Transverse colon (tissue), 3 donors: Measurements from ENCODE around the gene TNFRSF8.

Experiments
- POLR2A ChIP-seq: fragments of 450-650 bp; IDR thresholded peaks from one replicate; pipeline ENCODE4 v1.6.1; 2016; ENCODE audit warnings: antibody characterized with exemption, mild to moderate bottlenecking, moderate library complexity
- TF ChIP-seq, protein P1 (sequence below), 5 experiments: fragments of 200-600 bp in 3 of 5; fragments of 450-650 bp in 2 of 5; sonication (generic) in 3 of 5; IDR thresholded peaks; 1 replicate in 2 of 5; 2 replicates in 3 of 5; pipeline ENCODE4 v1.5.1; 2016 to 2017; ENCODE audit warnings: antibody characterized with exemption in 5 of 5, inconsistent platforms in 3 of 5, mild to moderate bottlenecking in 2 of 5, moderate library complexity in 1 of 5

- no peak for TF ChIP-seq POLR2A
- TF ChIP-seq, protein P1, sequence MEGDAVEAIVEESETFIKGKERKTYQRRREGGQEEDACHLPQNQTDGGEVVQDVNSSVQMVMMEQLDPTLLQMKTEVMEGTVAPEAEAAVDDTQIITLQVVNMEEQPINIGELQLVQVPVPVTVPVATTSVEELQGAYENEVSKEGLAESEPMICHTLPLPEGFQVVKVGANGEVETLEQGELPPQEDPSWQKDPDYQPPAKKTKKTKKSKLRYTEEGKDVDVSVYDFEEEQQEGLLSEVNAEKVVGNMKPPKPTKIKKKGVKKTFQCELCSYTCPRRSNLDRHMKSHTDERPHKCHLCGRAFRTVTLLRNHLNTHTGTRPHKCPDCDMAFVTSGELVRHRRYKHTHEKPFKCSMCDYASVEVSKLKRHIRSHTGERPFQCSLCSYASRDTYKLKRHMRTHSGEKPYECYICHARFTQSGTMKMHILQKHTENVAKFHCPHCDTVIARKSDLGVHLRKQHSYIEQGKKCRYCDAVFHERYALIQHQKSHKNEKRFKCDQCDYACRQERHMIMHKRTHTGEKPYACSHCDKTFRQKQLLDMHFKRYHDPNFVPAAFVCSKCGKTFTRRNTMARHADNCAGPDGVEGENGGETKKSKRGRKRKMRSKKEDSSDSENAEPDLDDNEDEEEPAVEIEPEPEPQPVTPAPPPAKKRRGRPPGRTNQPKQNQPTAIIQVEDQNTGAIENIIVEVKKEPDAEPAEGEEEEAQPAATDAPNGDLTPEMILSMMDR (IDR thresholded peaks at IDR 0.05): no peak
These were observed 117.8 kb downstream of the TNFRSF8 start for GRCh38 chr1:12180903-12181302.
